Activated CD4-positive, alpha-beta T cell treated with anti-CD3 and anti-CD28 coated beads, Interleukin-2, amount 10 ng/mL, durations not matched to agents 7 days and 5 days (primary cell): Measurements from ENCODE around the gene EPHB2. TPM values are rescaled to one million over a fixed set of nuclear protein-coding genes. Genes with fewer than 3 reads are reported as not detected.

Experiments
- CTCF ChIA-PET: fragments of 350-600 bp; sonication (Branson Sonifier 250); formaldehyde crosslinking; loops from one replicate; lab custom pipeline; 2021; ENCODE audit warnings: antibody characterized with exemption; lab: Charles Lee
- POLR2A ChIA-PET: fragments of 350-600 bp; sonication (Branson Sonifier 250); formaldehyde crosslinking; loops from one replicate; lab custom pipeline; 2021; ENCODE audit warnings: antibody characterized with exemption; lab: Charles Lee
- DNase-seq: peaks from one replicate; pipeline ENCODE4 v3.0.0-alpha.2; 2020
- H3K27ac Mint-ChIP-seq: one replicate; pipeline ENCODE4 v1.8.0; 2021; ENCODE audit warnings: mild to moderate bottlenecking, moderate library complexity, mixed read lengths
- H3K27me3 Mint-ChIP-seq: one replicate; pipeline ENCODE4 v1.8.0; 2021; ENCODE audit warnings: mixed read lengths
- H3K36me3 Mint-ChIP-seq: one replicate; pipeline ENCODE4 v1.8.0; 2021; ENCODE audit warnings: low read depth, mixed read lengths
- H3K4me1 Mint-ChIP-seq: one replicate; pipeline ENCODE4 v1.8.0; 2021; ENCODE audit warnings: mixed read lengths
- H3K4me3 Mint-ChIP-seq: one replicate; pipeline ENCODE4 v1.8.0; 2021; ENCODE audit warnings: mild to moderate bottlenecking, moderate library complexity, mixed read lengths
- H3K9me3 Mint-ChIP-seq: one replicate; pipeline ENCODE4 v1.8.0; 2021; ENCODE audit warnings: mixed read lengths
- total RNA-seq, 2 experiments: library from RNA; stranded (reverse); gene quantifications; one replicate each; pipeline ENCODE4 v1.2.3, GENCODE V29; 2021

The EPHB2 gene
- total RNA-seq, 2 experiments from 2014 or later: 0.08 TPM; not detected in 1

DNA sequence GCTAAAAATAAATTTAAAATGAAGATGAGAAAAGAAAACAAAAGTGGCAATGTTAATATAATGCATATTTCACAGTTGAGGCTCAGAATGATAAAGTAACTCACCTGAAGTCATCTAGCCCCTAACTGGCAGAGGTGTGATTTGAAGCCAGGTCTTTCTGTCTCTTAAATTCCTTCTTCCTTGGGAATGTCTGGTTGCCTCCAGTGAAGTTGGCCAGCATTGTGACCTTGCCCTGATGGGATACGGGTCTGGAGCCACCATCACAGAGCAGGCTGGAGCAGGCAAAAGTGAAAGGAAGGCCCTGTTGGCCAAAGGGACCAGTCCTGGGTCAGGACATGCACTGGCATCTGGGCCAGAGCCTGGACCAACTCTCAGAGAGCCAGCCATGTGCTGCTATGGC is 111.7 kb downstream of the EPHB2 start:
- no peaks in the 10 kb centered on the region for H3K9me3 Mint-ChIP-seq
- no peak overlapping the region for H3K27ac Mint-ChIP-seq
- H3K4me3 Mint-ChIP-seq: no peak overlapping the region
- H3K36me3 Mint-ChIP-seq: no peaks in the 10 kb centered on the region
- ChIA-PET POLR2A (no interaction called here), CTCF (no interaction called here)
- H3K4me1 Mint-ChIP-seq: no peaks in the 10 kb centered on the region
- DNase-seq: no peak
- H3K27me3 Mint-ChIP-seq: peaks cover 3% of the 10 kb centered on the region

DNA sequence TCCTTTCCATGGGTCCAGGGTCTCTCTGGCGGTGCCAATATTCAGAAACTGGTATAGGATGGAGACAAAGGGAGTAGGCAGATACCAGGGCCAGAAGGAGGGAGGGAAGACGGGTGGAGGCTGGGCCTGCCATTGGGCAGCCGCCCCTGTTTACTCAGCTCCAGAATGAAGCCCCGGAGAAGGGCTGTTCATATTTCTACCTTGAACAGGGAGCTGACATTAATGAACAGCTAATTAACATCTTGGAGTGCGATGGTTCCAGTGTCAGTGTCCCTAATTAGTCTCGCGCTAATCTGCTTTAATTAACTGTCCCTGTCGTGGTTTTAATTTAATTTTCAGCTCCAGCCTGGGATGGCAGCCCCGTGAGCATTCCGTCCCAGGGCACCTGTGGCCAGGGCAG is 113.8 kb downstream of the EPHB2 start:
- no peak for DNase-seq
- CTCF ChIA-PET: interaction anchor here (1.4 kb wide), 1 partner anchor 120 kb away, joined by 3 read pairs; no protein-coding TSS in a partner anchor
- H3K27ac Mint-ChIP-seq: no peak overlapping the region
- H3K36me3 Mint-ChIP-seq: no peaks in the 10 kb centered on the region
- H3K4me1 Mint-ChIP-seq: no peaks in the 10 kb centered on the region
- no peak overlapping the region for H3K4me3 Mint-ChIP-seq
- peaks cover 3% of the 10 kb centered on the region for H3K27me3 Mint-ChIP-seq
- POLR2A ChIA-PET: no interaction called here
- no peaks in the 10 kb centered on the region for H3K9me3 Mint-ChIP-seq

DNA sequence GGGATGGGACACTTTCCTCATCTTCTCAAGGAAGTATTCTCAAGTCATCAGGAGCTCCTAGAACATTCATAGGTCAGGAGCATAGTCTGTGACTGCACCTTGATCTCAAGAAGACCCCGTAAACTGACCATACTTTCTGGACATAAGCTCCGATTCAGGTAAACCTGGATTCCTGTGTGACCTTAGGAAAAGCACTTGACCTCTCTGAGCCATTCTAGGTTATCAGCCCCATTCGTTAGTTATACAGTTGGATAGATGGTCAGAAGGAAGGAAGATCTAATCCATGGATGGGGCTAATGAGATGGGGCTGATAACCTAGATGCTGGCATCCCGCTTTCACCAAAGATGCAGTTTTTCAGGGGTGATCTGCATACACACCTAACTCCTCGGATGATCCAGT is 114.3 kb downstream of the EPHB2 start:
- peaks cover 3% of the 10 kb centered on the region for H3K27me3 Mint-ChIP-seq
- DNase-seq: no peak
- no peaks in the 10 kb centered on the region for H3K4me1 Mint-ChIP-seq
- no peak overlapping the region for H3K4me3 Mint-ChIP-seq
- ChIA-PET CTCF (interaction anchor here (1.4 kb wide), 1 partner anchor 120 kb away, joined by 3 read pairs; no protein-coding TSS in a partner anchor), POLR2A (no interaction called here)
- H3K27ac Mint-ChIP-seq: no peak overlapping the region
- H3K9me3 Mint-ChIP-seq: no peaks in the 10 kb centered on the region
- H3K36me3 Mint-ChIP-seq: no peaks in the 10 kb centered on the region

DNA sequence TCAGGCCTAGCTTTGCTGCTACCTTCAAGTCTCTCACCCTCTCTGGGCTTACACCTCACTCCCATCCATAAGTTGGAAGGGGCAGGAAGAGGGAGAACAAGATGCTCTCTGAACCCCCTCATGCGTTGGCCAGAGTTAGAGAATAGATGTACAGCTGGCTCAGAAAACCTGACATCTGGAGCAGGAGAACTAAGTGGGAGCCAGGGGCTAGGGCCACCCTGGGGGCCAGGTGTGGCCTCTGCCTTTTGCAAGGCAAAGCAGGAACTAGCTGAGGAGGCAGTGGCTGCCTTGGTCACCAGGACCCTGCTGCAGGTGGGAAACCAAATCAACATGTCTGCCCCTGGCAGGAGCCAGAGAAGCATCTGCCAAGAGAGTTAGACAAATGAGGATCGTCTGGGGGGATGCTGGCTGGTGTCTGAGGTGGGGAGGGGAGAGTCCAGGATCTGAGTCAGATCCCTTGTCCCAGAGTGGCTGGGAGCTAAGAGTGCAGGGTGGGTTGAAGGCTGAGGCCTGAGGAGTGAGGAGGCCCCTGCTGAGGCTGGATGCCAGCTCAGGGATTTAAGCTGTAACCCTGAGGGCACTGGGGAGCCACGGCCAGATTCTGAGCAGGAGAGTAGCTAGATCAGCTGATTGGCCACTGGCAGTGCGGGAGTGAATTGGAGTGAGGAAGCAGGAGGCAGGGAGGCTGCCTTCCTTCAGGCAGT is 115.0 kb downstream of the EPHB2 start:
- no peak overlapping the region for H3K27ac Mint-ChIP-seq
- ChIA-PET POLR2A (no interaction called here), CTCF (interaction anchor here (1.4 kb wide), 1 partner anchor 121 kb away, joined by 3 read pairs; no protein-coding TSS in a partner anchor)
- H3K36me3 Mint-ChIP-seq: no peaks in the 10 kb centered on the region
- DNase-seq: no peak
- H3K27me3 Mint-ChIP-seq: peaks cover 3% of the 10 kb centered on the region
- no peaks in the 10 kb centered on the region for H3K9me3 Mint-ChIP-seq
- no peaks in the 10 kb centered on the region for H3K4me1 Mint-ChIP-seq
- H3K4me3 Mint-ChIP-seq: no peak overlapping the region

DNA sequence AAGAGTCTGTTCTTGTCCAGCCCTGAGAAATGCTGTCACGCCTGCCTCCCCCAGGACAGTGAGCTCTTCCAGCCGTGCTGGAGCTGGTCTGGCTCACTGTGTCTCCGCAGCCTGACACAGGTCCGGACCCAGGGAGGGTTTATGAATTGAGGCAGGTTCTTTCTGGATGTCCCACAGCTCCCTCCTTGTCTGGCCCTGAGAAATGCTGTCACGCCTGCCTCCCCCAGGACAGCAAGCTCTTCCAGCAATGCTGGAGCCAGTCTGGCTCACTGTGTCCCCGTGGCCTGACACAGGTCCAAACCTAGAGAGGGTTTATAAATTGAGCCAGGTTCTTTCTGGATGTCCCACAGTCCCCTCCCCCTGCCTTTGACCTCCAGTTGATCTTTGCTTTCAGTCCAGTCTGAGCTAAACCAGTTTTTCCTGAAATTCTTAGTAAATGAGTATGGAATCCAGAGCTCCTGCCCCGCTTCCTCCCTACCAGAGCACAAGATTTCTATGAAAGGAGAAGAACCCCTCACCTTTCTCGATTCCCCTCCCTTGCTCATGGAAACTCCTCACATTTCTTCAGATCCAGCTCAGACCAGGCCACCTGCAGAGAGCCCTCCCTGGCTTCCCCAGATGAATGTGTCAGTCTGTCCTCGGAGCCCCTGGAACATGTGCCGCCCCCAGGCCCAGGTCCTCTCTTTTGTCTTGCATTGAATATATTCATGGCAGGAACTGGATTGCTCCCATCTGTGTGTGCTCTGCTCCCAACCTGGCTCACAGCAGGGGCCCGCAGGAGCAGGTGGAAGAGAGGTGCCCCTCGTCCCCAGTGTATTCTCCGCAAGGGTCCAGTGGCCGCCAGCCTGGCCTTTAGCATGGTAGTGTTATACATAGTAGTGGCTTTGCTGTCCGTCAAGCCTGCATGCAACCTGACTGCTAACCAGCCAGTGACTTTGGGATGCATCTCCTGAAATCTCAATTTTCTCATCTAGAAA is 116.3 kb downstream of the EPHB2 start:
- POLR2A ChIA-PET: no interaction called here
- CTCF ChIA-PET: no interaction called here
- Mint-ChIP-seq H3K36me3 (no peaks in the 10 kb centered on the region), H3K27me3 (no peaks in the 10 kb centered on the region), H3K27ac (no peak overlapping the region), H3K4me3 (no peak overlapping the region), H3K9me3 (no peaks in the 10 kb centered on the region), H3K4me1 (no peaks in the 10 kb centered on the region)
- no peak for DNase-seq

- Mint-ChIP-seq H3K4me1 (no peaks in the 10 kb centered on the region), H3K9me3 (no peaks in the 10 kb centered on the region), H3K36me3 (no peaks in the 10 kb centered on the region), H3K27ac (no peak overlapping the region), H3K4me3 (no peak overlapping the region), H3K27me3 (no peaks in the 10 kb centered on the region)
- POLR2A ChIA-PET: no interaction called here
- no peak for DNase-seq
- CTCF ChIA-PET: no interaction called here
These were observed 117.2 kb downstream of the EPHB2 start for GRCh38 chr1:22827666-22828483.

DNA sequence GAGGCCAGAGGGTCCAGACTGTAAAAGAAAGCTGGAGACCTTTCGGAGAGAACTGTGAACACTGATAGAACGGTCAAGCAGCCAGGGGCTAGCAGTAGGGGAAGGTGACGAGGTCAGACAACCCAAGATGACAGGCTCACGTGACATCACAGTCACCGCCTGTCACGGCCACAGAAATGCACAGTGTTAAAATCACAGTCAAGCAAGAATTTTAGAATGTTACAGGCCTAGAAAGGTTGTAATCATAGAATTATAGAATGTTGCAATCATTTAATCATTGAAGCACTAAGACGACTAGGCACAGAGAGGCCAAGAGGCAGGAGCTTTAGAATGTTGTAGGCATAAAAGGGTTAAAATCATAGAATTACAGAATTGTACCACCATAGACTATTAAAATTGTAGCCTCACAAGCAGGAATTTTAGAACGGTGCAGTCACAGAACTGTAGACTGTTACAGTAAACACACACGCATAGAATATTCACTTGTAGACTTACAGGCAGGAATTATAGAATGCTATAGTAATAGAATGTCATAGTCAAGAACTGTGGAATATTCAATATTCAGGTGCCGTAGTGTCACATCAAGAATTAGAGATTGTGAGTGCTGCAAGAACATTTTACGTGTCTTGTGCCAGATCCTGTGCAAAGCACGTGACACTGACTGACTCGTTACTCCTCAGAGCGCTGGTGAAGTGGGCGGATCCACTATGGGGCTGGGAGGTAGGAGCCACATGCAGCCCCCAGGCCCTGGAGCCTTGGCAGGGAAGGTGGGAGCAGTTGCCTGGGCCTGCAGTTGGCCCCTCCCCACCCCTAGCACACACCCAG is 118.1 kb downstream of the EPHB2 start:
- H3K4me3 Mint-ChIP-seq: no peak overlapping the region
- H3K36me3 Mint-ChIP-seq: no peaks in the 10 kb centered on the region
- peaks cover 4% of the 10 kb centered on the region for H3K27me3 Mint-ChIP-seq
- no peak for DNase-seq
- POLR2A ChIA-PET: no interaction called here
- CTCF ChIA-PET: no interaction called here
- no peaks in the 10 kb centered on the region for H3K4me1 Mint-ChIP-seq
- no peak overlapping the region for H3K27ac Mint-ChIP-seq
- H3K9me3 Mint-ChIP-seq: no peaks in the 10 kb centered on the region

DNA sequence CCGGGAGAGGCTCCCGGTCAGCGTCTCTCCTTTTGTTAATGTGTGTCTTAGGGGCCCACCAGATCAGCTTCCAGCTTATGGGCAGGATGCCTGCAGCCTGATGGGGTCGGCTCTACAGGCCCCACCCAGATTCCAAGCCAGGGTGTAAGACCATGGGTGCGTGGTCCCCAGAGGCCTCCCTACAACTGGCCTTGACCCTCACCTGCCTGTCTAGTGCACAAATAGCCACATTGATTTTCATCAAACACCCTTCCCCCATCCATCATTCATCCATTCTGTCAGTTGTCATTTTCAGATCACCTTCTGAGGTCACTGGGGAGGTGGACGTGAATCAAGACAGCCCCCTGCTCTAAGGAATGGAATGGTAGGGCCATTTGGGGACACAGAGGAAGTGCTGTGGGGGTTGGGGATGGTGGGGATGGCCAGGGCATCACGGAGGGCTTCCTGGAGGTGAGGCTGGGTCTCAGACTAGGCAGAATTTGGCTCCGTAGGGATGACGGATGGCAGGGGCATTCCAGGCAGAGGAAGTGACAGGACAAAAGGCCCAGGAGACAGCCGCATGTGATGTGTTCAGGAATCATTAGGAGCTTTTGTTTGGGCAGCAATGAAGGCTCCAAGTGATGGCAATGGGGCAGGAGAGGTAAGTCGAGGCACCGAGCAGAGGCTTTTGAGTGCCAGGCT is 118.8 kb downstream of the EPHB2 start:
- POLR2A ChIA-PET: no interaction called here
- CTCF ChIA-PET: no interaction called here
- DNase-seq: no peak
- Mint-ChIP-seq H3K4me1 (no peaks in the 10 kb centered on the region), H3K4me3 (no peak overlapping the region), H3K36me3 (no peaks in the 10 kb centered on the region), H3K27me3 (peaks cover 9% of the 10 kb centered on the region), H3K27ac (no peak overlapping the region), H3K9me3 (no peaks in the 10 kb centered on the region)

DNA sequence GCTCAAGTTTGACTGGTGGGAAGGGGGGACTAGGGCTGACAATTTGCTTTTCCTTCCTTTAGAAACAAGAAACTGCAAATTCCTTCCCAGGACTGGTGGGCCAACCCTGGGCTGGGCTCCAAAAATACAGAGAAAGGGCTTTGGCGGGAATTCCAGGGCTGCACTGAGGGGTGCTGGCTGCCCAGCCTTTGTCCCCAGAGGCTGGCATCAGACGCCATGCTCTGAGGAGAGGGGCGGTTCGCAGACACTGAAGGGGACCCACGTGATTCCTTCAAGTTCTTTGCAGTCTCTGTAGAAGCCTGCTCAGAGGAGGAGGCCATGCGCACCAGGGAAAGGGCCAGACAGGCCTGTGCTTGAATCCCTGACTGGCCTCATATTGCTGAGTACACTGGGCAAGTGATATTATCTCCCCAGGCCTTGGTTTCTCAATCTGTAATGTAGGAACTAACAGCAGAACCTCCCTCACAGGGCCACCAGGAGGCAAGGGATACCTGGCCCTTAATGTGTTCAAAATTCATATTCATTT is 119.5 kb downstream of the EPHB2 start:
- no peak for DNase-seq
- H3K9me3 Mint-ChIP-seq: no peaks in the 10 kb centered on the region
- H3K4me1 Mint-ChIP-seq: no peaks in the 10 kb centered on the region
- CTCF ChIA-PET: no interaction called here
- no peak overlapping the region for H3K4me3 Mint-ChIP-seq
- no peaks in the 10 kb centered on the region for H3K36me3 Mint-ChIP-seq
- peaks cover 9% of the 10 kb centered on the region for H3K27me3 Mint-ChIP-seq
- no peak overlapping the region for H3K27ac Mint-ChIP-seq
- POLR2A ChIA-PET: no interaction called here

- ChIA-PET POLR2A (no interaction called here), CTCF (no interaction called here)
- no peaks in the 10 kb centered on the region for H3K4me1 Mint-ChIP-seq
- no peak overlapping the region for H3K27ac Mint-ChIP-seq
- H3K4me3 Mint-ChIP-seq: no peak overlapping the region
- no peaks in the 10 kb centered on the region for H3K36me3 Mint-ChIP-seq
- no peaks in the 10 kb centered on the region for H3K9me3 Mint-ChIP-seq
- no peak for DNase-seq
- peaks cover 9% of the 10 kb centered on the region for H3K27me3 Mint-ChIP-seq
These were observed 120.2 kb downstream of the EPHB2 start for GRCh38 chr1:22830757-22831340.

DNA sequence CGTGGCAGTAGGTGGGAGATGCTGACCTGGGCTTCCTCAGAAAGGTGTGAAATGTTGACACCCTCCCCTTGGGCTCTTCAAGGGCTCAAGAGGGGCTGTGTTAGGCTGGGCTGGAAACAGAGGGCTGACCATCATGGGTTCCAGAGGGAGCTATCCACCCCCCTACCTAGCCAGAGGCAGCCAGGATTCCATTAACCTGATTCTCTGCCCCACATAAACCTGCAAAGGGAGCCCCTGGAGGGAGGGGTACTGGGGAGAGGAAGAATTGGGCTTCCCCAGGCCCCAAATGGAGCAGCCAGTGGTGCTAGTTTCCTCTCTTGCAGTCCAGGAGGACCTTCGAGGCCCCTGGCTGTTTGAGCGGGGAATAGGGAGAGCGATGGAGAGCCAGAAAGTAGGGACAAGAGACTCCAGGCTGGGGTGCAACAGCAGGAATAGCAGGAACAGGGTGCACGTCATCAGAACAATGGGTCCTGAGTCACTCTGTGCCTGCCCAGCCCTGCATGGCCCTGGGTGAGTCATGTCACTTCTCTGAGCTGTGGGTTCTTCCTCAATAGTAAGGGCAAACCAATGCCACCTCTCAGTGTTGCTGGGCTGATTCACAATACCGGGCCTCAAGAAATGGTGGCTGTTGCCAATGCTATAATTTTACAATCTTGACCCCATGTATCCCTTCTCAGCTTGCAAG is 121.2 kb downstream of the EPHB2 start:
- no peak for DNase-seq
- H3K27ac Mint-ChIP-seq: no peak overlapping the region
- H3K9me3 Mint-ChIP-seq: no peaks in the 10 kb centered on the region
- no peak overlapping the region for H3K4me3 Mint-ChIP-seq
- no peaks in the 10 kb centered on the region for H3K4me1 Mint-ChIP-seq
- H3K27me3 Mint-ChIP-seq: peaks cover 9% of the 10 kb centered on the region
- POLR2A ChIA-PET: no interaction called here
- no peaks in the 10 kb centered on the region for H3K36me3 Mint-ChIP-seq
- CTCF ChIA-PET: no interaction called here
